MM.1S (cell line): ENCODE measurements around the gene RPH3AL.

ENCODE experiments used
- DNase-seq: peaks from one replicate; pipeline ENCODE4 v3.0.0-alpha.2; 2015
- H2AFZ ChIP-seq: fragments of 300-600 bp; sonication (generic); 2 replicates; pipeline ENCODE4 v1.6.0; 2016; ENCODE audit warnings: antibody characterized with exemption, low read length
- H3F3A ChIP-seq: fragments of 300-600 bp; sonication (generic); 2 replicates; pipeline ENCODE4 v1.6.1; 2016; ENCODE audit warnings: mild to moderate bottlenecking, antibody characterized with exemption, low read length, moderate library complexity, mixed read lengths; ENCODE audit not compliant: insufficient read depth
- H3K27ac ChIP-seq: fragments of 300-600 bp; sonication (generic); 2 replicates; pipeline ENCODE4 v1.5.1; 2016; ENCODE audit warnings: mild to moderate bottlenecking, low read length
- H3K27me3 ChIP-seq: fragments of 300-600 bp; sonication (generic); replicated peaks from 2 replicates; pipeline ENCODE4 v1.6.0; 2016; ENCODE audit warnings: low read length; ENCODE audit not compliant: insufficient read depth
- H3K36me3 ChIP-seq: fragments of 300-600 bp; sonication (generic); replicated peaks from 2 replicates; pipeline ENCODE4 v1.6.1; 2016; ENCODE audit warnings: mild to moderate bottlenecking, low read length, mixed read lengths; ENCODE audit not compliant: insufficient read depth
- H3K4me1 ChIP-seq: fragments of 300-600 bp; sonication (generic); 2 replicates; pipeline ENCODE4 v1.6.1; 2016; ENCODE audit warnings: low read length, mixed read lengths
- H3K4me2 ChIP-seq: fragments of 300-600 bp; sonication (generic); 2 replicates; pipeline ENCODE4 v1.6.0; 2016; ENCODE audit warnings: low read depth, low read length
- H3K4me3 ChIP-seq: fragments of 300-600 bp; sonication (generic); 2 replicates; pipeline ENCODE4 v1.5.1; 2016; ENCODE audit warnings: low read length, mixed read lengths
- H3K79me2 ChIP-seq: fragments of 300-600 bp; sonication (generic); 2 replicates; pipeline ENCODE4 v1.6.1; 2016; ENCODE audit warnings: mixed run types, low read length, mixed read lengths
- H3K9ac ChIP-seq: fragments of 300-600 bp; sonication (generic); 2 replicates; pipeline ENCODE4 v1.6.1; 2016; ENCODE audit warnings: low read length, mixed read lengths
- H3K9me2 ChIP-seq: fragments of 300-600 bp; sonication (generic); replicated peaks from 2 replicates; pipeline ENCODE4 v1.6.1; 2016; ENCODE audit warnings: mild to moderate bottlenecking, low read length, mixed read lengths; ENCODE audit not compliant: insufficient read depth
- H3K9me3 ChIP-seq: fragments of 300-600 bp; sonication (generic); replicated peaks from 2 replicates; pipeline ENCODE4 v1.6.1; 2016; ENCODE audit warnings: mild to moderate bottlenecking, low read length, mixed read lengths; ENCODE audit not compliant: insufficient read depth
- H4K20me1 ChIP-seq: fragments of 300-600 bp; sonication (generic); 2 replicates; pipeline ENCODE4 v1.6.1; 2016; ENCODE audit warnings: mild to moderate bottlenecking, low read length, moderate library complexity, mixed read lengths; ENCODE audit not compliant: insufficient read depth
- CTCF ChIP-seq: fragments of 300-600 bp; sonication (generic); IDR thresholded peaks from 2 replicates; pipeline ENCODE4 v1.5.1; 2016; ENCODE audit warnings: antibody characterized with exemption, low read length, mixed read lengths
- EZH2 ChIP-seq: fragments of 300-600 bp; sonication (generic); optimal IDR thresholded peaks from 2 replicates; pipeline ENCODE3; 2017; ENCODE audit warnings: low read depth, mild to moderate bottlenecking, antibody characterized with exemption, low read length, mixed read lengths
- EZH2phosphoT487 ChIP-seq: fragments of 300-600 bp; sonication (generic); IDR thresholded peaks from 2 replicates; pipeline ENCODE4 v1.6.1; 2018; ENCODE audit warnings: antibody characterized with exemption, low read length

The RPH3AL gene

GRCh38 chr17:283911-284675 is 68.5 kb downstream of the RPH3AL start:
- H3K36me3 ChIP-seq: no peaks in the 10 kb centered on the region
- no peak overlapping the region for H3K4me3 ChIP-seq
- TF ChIP-seq CTCF: no peak
- TF ChIP-seq EZH2: no peak
- TF ChIP-seq EZH2phosphoT487: no peak
- no peaks in the 10 kb centered on the region for H3K4me1 ChIP-seq
- DNase-seq: no peak
- H3K9me3 ChIP-seq: no peaks in the 10 kb centered on the region
- no peak overlapping the region for H2AFZ ChIP-seq
- H3F3A ChIP-seq: no peaks in the 10 kb centered on the region
- H3K27me3 ChIP-seq: peaks cover 75% of the 10 kb centered on the region
- H3K27ac ChIP-seq: no peak overlapping the region
- H3K79me2 ChIP-seq: no peaks in the 10 kb centered on the region
- no peak overlapping the region for H3K9ac ChIP-seq
- H4K20me1 ChIP-seq: no peaks in the 10 kb centered on the region
- H3K4me2 ChIP-seq: no peak overlapping the region
- no peaks in the 10 kb centered on the region for H3K9me2 ChIP-seq

DNA sequence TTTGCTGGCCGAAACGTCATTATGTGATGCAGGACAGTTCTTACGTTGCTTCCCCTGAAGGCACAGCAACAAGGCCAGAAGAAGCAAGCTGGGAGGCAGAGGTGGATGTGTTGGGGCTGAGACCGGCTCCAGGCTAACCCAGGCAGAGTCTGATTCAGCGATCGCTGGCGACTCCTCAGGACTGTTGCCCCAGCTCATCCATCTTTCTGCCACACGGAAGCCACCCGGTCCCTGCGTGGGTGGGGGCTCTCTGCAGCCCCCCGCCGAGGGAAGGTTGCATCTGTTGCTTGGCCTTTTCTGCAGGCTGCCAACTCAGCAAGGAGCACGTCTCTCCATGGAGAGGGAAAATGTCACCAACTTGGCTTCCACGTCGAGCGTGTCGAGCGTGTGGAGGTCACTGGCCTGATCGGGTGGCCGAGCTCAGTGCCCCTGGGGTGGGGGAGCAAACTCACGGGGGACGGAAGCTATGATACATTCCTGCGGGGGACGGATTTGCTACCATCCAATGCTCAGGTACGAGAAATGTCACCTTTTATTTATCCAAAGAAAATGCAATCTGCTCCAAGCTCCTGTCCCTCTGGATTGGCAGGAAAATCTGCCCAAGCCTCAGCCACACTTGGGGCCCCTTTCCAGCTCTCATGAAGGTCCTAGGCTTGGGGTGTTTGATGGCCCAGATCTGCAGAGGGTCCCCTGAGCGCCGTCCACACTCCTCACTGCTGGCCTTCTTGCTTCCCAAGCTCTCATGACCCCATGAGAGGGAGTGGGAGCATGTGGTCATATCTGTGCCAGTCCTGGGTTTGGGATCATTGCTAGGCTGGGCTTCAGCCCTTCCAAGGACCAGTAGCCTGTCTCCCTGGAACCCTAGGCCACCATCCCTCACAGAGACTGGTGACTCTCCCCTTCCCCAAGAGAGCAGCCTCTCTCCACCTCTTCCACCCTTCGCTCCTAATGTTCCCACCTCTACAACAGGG is 69.4 kb downstream of the RPH3AL start:
- no peak overlapping the region for H3K27ac ChIP-seq
- no peaks in the 10 kb centered on the region for H3K9me2 ChIP-seq
- H3K9ac ChIP-seq: no peak overlapping the region
- no peaks in the 10 kb centered on the region for H3K36me3 ChIP-seq
- TF ChIP-seq CTCF (no peak), EZH2 (no peak), EZH2phosphoT487 (no peak)
- H2AFZ ChIP-seq: no peak overlapping the region
- DNase-seq: no peak
- H3K9me3 ChIP-seq: no peaks in the 10 kb centered on the region
- no peaks in the 10 kb centered on the region for H3K79me2 ChIP-seq
- peaks cover 80% of the 10 kb centered on the region for H3K27me3 ChIP-seq
- no peak overlapping the region for H3K4me3 ChIP-seq
- no peaks in the 10 kb centered on the region for H3K4me1 ChIP-seq
- H3K4me2 ChIP-seq: no peak overlapping the region
- H4K20me1 ChIP-seq: no peaks in the 10 kb centered on the region
- H3F3A ChIP-seq: no peaks in the 10 kb centered on the region

DNA sequence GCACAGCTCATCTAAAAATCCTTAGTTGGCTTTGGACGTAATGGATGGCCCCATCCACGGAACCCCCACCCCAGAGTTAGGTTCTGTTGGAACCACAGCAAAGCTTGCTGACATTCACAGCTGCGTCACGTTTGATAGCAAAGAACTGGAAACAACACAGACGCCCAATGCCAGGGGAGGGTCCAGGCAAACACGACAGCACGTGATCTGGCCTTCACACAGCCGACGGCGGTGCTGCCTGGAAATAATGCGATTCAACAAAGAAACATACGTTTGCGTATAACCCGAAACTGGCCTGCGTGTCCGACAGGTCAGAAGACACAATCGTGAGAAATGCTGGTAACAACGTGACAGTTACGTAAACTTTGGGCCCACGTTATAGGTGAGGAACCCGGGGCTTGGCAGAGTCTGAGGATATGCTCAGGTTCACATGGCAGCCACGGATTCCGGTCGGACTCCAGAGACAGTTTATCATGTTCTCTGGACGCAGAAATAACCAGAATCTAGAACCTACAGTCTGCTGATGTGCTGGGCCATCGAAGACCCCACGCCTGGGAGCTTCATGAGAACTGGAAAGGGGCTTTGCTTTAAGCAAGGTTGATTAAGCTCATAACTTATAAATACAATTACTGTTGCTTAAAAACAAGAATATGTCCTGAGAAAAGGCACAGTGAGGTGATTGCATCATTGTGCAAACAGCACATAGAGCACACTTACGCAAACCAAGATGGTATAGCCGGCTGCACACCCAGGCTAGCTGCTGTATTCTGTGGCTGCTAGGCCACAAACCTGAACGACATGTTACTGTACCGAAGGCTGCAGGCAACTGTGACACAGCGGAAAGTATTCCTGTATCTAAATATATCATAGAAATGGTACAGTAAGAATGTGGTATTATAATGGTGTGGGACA is 70.4 kb downstream of the RPH3AL start:
- no peaks in the 10 kb centered on the region for H3K36me3 ChIP-seq
- H4K20me1 ChIP-seq: no peaks in the 10 kb centered on the region
- H3K79me2 ChIP-seq: no peaks in the 10 kb centered on the region
- H3K27me3 ChIP-seq: peaks cover 89% of the 10 kb centered on the region
- H3K9ac ChIP-seq: no peak overlapping the region
- no peaks in the 10 kb centered on the region for H3K9me2 ChIP-seq
- H3K4me1 ChIP-seq: no peaks in the 10 kb centered on the region
- H2AFZ ChIP-seq: no peak overlapping the region
- no peak overlapping the region for H3K4me2 ChIP-seq
- H3K27ac ChIP-seq: no peak overlapping the region
- H3K9me3 ChIP-seq: no peaks in the 10 kb centered on the region
- no peaks in the 10 kb centered on the region for H3F3A ChIP-seq
- no peak for DNase-seq
- TF ChIP-seq CTCF: no peak
- no peak for TF ChIP-seq EZH2
- TF ChIP-seq EZH2phosphoT487: no peak
- no peak overlapping the region for H3K4me3 ChIP-seq
